ENCODE results near the gene TH.

Gene TH

DNA sequence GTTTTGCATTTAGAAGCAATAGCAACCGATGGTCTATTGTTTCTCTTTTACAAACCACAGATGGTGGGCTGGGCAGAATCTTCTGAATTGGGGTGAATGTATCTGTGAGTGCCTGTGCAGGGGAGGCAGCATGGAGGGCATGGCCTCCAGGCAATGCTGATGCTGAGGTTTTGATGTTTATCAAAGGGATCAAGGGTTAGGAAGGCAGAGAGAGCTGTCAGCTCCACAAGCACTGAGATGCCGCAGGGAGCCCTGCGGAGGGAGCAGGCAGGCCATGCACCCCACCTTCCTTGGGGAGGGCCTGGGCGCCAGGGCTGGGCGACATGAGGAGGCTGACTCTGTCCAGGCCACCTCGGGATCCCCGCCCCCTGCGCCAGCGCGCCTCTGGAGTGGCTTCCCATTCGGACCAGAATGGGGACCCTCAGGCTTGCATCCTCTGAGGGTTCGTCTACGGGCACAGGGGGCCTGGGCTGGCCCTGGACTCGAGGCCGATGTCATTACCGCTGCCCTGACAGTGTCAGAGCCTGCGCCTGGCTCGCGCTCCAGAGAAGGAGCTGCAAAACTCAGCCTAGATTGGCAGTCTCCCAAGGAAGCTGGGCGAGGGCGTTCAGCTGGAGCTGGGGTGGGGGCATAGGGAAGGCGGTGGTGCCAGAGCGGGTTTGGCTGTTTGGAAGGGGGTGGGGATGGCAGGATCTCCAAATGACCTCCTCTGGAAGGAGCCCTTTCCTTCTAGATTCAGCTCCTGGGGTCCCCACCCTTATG, 13.9 kb upstream of the TH start:
- H3K9ac ChIP-seq (ENCODE audit: low read length): no peak overlapping the region
- H3K9me2 ChIP-seq (replicated peaks; ENCODE audit: insufficient read depth, low read length): no peaks in the 10 kb centered on the region
- no peak overlapping the region for H3K4me3 ChIP-seq (ENCODE audit: low read length)
- no peak overlapping the region for H3K27ac ChIP-seq (ENCODE audit: low read length)
- DNase-seq: no peak
- no peaks in the 10 kb centered on the region for H3K9me3 ChIP-seq (replicated peaks; ENCODE audit: insufficient read depth, low read length)
- H3K27me3 ChIP-seq (replicated peaks; ENCODE audit: insufficient read depth, low read length): peaks cover 97% of the 10 kb centered on the region
- H3K79me2 ChIP-seq (ENCODE audit: low read length): no peaks in the 10 kb centered on the region
- no peak overlapping the region for H2AFZ ChIP-seq (ENCODE audit: low read length)
- H3K36me3 ChIP-seq (replicated peaks; ENCODE audit: insufficient read depth, low read length): no peaks in the 10 kb centered on the region
- no peaks in the 10 kb centered on the region for H4K20me1 ChIP-seq (ENCODE audit: insufficient read depth, low read length)
- H3K4me2 ChIP-seq (ENCODE audit: low read depth, low read length): no peak overlapping the region
- TF ChIP-seq EZH2phosphoT487 (IDR thresholded peaks at IDR 0.05; ENCODE audit: low read length): no peak
- no peak for TF ChIP-seq EZH2 (optimal IDR thresholded peaks at IDR 0.05; ENCODE audit: low read depth, low read length)
- TF ChIP-seq, protein P1, sequence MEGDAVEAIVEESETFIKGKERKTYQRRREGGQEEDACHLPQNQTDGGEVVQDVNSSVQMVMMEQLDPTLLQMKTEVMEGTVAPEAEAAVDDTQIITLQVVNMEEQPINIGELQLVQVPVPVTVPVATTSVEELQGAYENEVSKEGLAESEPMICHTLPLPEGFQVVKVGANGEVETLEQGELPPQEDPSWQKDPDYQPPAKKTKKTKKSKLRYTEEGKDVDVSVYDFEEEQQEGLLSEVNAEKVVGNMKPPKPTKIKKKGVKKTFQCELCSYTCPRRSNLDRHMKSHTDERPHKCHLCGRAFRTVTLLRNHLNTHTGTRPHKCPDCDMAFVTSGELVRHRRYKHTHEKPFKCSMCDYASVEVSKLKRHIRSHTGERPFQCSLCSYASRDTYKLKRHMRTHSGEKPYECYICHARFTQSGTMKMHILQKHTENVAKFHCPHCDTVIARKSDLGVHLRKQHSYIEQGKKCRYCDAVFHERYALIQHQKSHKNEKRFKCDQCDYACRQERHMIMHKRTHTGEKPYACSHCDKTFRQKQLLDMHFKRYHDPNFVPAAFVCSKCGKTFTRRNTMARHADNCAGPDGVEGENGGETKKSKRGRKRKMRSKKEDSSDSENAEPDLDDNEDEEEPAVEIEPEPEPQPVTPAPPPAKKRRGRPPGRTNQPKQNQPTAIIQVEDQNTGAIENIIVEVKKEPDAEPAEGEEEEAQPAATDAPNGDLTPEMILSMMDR (IDR thresholded peaks at IDR 0.05; ENCODE audit: low read length): no peak
- no peaks in the 10 kb centered on the region for H3F3A ChIP-seq (ENCODE audit: insufficient read depth, low read length)
- H3K4me1 ChIP-seq (ENCODE audit: low read length): no peaks in the 10 kb centered on the region

DNA sequence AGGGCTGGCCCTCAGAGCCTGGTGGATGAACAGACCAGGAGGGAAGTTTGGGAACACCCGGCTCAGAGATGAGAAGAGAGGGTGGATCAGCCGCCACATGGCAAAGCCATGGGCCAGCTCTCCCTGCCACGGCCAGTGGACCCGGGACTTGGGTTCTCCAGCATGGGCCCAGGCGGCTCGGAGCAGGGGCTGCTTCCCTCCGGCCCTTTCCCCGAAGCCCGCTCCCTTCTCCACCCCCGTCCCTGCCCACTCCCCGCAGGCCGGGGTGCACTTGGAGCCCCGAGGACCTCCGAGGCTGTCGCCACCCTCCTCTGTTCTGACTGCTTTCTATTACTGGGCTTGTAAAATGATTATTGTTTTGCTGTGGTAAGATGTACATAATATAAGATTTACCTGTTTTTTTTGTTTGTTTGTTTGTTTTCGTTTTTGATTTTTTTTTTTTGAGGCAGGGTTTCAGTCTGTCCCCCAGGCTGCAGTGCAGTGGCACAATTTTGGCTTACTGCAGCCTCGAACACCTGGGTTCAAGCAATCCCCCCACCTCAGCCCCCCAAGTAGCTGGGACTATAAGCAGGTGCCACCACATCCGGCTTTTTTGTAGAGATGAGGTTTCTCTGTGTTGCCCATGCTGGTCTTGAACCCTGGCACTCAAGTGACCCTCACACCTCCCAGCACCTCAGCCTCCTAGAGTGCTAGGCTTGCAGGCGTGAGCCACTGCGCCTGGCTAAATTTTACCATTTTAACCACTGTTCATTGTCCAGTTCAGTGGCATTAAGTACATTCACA, 11.3 kb upstream of the TH start:
- H3K4me1 ChIP-seq (ENCODE audit: low read length): no peaks in the 10 kb centered on the region
- H3K27ac ChIP-seq (ENCODE audit: low read length): no peak overlapping the region
- no peaks in the 10 kb centered on the region for H3K9me3 ChIP-seq (replicated peaks; ENCODE audit: insufficient read depth, low read length)
- no peaks in the 10 kb centered on the region for H3K9me2 ChIP-seq (replicated peaks; ENCODE audit: insufficient read depth, low read length)
- DNase-seq: no peak
- H3K4me3 ChIP-seq (ENCODE audit: low read length): no peak overlapping the region
- H3K27me3 ChIP-seq (replicated peaks; ENCODE audit: insufficient read depth, low read length): peaks cover 92% of the 10 kb centered on the region
- H3K36me3 ChIP-seq (replicated peaks; ENCODE audit: insufficient read depth, low read length): no peaks in the 10 kb centered on the region
- H2AFZ ChIP-seq (ENCODE audit: low read length): no peak overlapping the region
- no peaks in the 10 kb centered on the region for H3K79me2 ChIP-seq (ENCODE audit: low read length)
- H3K9ac ChIP-seq (ENCODE audit: low read length): no peak overlapping the region
- H3K4me2 ChIP-seq (ENCODE audit: low read depth, low read length): no peak overlapping the region
- no peaks in the 10 kb centered on the region for H4K20me1 ChIP-seq (ENCODE audit: insufficient read depth, low read length)
- no peaks in the 10 kb centered on the region for H3F3A ChIP-seq (ENCODE audit: insufficient read depth, low read length)
- TF ChIP-seq, protein P1 (IDR thresholded peaks at IDR 0.05; ENCODE audit: low read length): no peak
- TF ChIP-seq EZH2 (optimal IDR thresholded peaks at IDR 0.05; ENCODE audit: low read depth, low read length) (no peak), EZH2phosphoT487 (IDR thresholded peaks at IDR 0.05; ENCODE audit: low read length) (no peak)

DNA sequence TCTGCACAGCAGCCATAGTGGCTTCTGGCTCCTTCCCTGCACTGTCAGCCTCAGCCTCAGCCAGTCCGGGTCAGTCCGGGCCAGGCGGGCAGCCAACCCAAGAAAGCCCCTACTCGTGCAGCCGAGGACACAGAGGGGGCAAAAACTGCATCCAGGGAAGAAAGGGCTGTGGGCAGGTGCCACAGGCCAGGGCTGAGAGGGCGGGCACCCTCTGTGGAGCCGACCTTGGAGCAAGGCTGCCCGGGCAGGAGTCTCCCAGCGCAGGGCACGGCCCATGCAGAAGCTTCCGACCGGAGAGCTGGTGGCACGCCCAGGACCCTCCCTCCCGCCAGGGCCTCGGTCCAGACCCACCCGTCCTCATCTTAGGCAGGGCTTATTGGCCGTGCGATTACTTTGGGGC, 10.5 kb upstream of the TH start:
- TF ChIP-seq, protein P1 (IDR thresholded peaks at IDR 0.05; ENCODE audit: low read length): no peak
- TF ChIP-seq EZH2phosphoT487 (IDR thresholded peaks at IDR 0.05; ENCODE audit: low read length) (no peak), EZH2 (optimal IDR thresholded peaks at IDR 0.05; ENCODE audit: low read depth, low read length) (no peak)
- Histone ChIP-seq H4K20me1 (ENCODE audit: insufficient read depth, low read length) (no peaks in the 10 kb centered on the region), H3K27ac (ENCODE audit: low read length) (no peak overlapping the region), H3K36me3 (replicated peaks; ENCODE audit: insufficient read depth, low read length) (no peaks in the 10 kb centered on the region), H3K27me3 (replicated peaks; ENCODE audit: insufficient read depth, low read length) (peaks cover 85% of the 10 kb centered on the region), H3K4me2 (ENCODE audit: low read depth, low read length) (no peak overlapping the region), H3F3A (ENCODE audit: insufficient read depth, low read length) (no peaks in the 10 kb centered on the region), H3K9ac (ENCODE audit: low read length) (no peak overlapping the region), H3K9me3 (replicated peaks; ENCODE audit: insufficient read depth, low read length) (no peaks in the 10 kb centered on the region), H2AFZ (ENCODE audit: low read length) (no peak overlapping the region), H3K4me3 (ENCODE audit: low read length) (no peak overlapping the region), H3K79me2 (ENCODE audit: low read length) (no peaks in the 10 kb centered on the region), H3K9me2 (replicated peaks; ENCODE audit: insufficient read depth, low read length) (no peaks in the 10 kb centered on the region), H3K4me1 (ENCODE audit: low read length) (no peaks in the 10 kb centered on the region)
- no peak for DNase-seq

Measured in MM.1S (cell line).